NCI-H345 treated with DMSO at 0.1 percent for 48 hours (cell line): ENCODE results near the gene ELMO3.

ENCODE experiments used
- DNase-seq: peaks from one replicate; lab custom pipeline; 2025; ENCODE audit not compliant: unreplicated experiment; lab: John Stamatoyannopoulos, UW

Gene ELMO3

DNA sequence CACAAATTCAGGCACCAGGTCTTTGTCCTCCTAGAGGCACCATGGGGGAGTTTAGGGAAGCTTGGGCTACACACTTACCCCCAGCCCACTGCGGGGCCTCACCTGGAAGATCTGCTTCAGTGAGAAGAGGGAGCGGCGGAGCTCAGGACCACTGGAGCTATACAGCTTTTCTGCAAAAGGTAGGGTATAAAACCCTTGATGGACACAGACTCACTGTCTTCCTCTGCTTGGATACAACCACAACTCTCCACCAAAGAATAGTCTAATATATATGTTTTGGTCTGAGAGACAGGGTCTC is 39.3 kb downstream of the ELMO3 start:
- DNase-seq = no peak

- DNase-seq = no peak
These were observed 40.0 kb downstream of the ELMO3 start for GRCh38 chr16:67238806-67239470.

- DNase-seq = no peak
These were observed 41.6 kb downstream of the ELMO3 start for GRCh38 chr16:67240506-67240905.

DNA sequence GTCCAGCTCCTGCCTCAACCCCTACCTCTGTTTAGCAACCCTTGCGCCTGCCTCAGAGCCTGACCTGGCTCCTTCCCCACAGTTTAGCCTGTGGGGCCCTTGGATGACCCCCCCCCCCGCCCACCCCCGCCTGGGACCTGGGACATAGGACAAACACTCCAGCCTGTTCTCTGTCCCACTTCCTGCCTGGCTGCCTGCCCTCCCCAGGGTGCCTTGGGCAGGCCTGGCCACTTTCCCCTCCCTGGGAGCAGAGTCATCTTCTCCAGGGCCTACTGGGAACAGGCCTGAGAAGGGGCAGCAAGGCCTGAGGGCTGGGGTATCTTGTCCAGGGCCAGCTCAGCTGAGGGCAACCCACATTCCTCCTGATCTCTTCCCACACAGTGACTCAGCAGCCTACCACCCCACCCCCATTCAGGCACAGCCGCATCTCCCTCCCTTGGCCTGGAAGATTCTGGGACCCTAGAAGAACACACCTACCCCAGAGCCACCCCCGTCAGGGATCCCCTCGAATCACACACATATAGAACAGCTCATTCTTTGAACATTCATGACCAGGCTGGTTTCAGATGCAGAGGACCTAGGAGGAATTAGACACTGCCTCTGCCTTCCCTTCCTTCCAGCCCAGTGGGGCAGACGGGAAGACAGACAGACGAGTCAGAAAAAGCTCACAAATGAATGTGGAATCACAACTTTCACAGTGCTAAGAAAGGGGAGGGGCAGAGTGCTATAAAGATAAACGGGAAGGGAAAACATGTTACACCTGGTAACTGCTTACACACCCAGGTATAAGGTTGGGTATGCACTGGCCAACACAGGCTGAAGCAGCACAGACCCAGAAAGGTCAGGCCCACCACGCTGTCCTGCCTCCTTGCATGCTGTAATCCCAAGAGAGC is 42.3 kb downstream of the ELMO3 start:
- DNase-seq = no peak

DNA sequence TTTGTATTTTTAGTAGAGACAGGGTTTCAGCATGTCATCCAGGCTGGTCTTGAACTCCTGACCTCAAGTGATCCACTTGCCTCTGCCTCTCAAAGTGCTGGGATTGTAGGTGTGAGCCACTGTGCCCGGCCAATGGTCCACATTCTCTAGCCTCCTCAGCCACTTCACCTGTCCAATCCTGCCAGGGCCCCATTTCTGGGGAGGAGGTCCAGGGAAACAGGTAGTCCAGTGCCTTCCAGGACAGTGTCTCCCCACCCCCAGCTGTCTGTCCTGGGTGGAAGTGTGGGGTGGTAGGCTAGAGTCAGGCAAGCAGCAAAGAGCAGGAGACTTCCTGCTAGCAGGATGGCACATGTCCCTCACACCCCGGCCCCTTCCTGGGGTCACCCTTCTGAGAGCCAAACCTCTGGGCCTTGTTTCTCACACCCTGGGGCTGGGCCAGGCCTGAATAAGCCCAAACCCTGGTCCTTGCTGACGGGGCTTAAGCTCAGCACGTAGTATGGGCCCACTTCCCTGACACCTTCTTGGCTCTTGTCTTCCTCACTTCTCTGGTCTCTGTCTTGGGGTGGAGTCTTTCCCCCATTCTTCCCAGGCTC is 43.3 kb downstream of the ELMO3 start:
- DNase-seq = no peak

- DNase-seq = no peak
These were observed 44.5 kb downstream of the ELMO3 start for GRCh38 chr16:67243481-67243880.

GRCh38 chr16:67244387-67245185 is 45.7 kb downstream of the ELMO3 start:
- DNase-seq = no peak

DNA sequence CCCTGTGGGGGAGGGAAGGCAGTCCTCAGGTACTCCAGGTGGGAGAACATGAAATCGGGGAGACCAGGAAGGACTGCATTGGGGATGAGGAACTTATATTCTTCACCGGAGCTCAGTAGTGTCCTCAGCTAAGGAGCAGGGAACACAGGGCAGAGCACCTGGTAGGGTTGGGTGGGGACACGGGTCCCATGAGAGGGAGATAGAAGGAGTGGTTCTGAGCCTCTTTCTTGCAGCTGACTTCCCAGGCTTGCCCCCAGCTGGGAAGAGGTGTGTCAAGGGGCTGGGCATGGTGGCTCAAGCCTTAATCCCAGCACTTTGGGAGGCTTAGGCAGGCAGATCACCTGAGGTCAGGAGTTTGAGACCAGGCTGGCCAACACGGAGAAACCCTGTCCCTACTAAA is 46.3 kb downstream of the ELMO3 start:
- no peak for DNase-seq

GRCh38 chr16:67245674-67246080 is 46.7 kb downstream of the ELMO3 start:
- DNase-seq = no peak

- no peak for DNase-seq
These were observed 47.3 kb downstream of the ELMO3 start for GRCh38 chr16:67246081-67246755.

DNA sequence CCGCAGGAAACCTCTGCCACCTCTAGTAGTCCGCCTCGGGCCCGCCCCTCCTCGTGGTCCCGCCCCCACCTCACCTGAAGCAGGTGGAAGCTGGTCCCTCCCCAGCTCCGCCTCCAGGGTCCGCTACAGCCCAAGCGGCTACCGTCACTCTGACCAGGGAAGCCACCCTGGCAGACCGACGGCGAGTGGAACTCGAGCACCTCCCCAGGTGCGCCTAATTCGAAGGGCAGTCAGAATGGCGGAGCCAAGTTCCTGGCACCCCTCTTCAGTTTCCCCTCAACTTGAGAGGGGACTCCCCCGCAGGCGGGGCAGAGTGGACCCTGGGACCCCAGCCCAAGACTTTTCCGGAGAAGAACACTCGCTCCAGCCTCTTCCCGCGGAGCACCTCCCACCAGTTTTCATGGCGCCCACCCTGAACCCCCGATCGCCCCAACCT is 47.8 kb downstream of the ELMO3 start:
- peak; percentile 19 for DNase-seq

DNA sequence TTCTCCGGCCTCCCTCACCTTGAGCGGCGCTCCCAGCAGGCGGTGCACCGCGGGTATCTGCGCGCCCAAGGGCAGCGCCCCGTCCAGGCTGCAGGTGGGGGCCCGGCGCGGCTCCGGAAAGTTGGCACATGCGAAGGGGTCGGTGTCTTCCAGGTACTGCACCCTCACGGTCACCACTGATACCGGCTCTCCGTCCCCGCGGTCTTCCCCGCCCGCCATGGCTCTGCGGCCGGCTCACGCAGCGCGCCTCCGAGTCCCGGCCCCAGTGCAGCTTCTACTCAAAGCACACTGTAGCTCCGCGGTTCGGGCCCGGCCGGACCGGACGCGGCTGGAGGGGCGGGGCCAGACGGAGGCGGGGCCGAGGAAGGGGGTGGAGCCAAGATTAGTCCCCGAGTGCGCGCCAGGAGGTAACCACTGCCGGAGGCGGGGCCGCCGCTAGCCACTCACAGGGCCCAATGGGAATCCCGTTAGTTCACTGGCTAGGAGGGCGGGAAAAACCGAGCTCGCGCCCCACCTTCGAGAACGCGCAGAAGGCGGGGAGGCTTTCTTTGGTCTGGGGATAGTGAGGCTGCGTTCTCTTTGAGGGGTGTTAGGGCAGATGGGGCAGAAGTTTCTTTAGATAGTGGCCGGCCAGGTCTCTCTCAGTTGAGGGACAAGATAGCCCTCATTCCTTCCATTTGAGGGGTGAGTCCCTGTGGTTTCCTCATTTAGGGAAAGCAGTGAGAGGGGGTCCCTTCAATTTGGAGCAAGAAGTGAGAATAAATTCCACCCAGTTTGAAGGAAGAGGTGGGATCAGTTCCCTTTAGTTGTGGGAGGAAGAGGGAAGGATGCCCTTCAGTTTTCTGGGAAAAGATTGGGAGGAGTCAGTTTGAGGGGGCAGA is 48.5 kb downstream of the ELMO3 start, which contains the start of gene FHOD1:
FHOD1 (minus strand) TSS at position 290 of the 881 bp plus-strand sequence; CDS start at position 219, 71 bp downstream.
- DNase-seq = peak; percentile 65

DNA sequence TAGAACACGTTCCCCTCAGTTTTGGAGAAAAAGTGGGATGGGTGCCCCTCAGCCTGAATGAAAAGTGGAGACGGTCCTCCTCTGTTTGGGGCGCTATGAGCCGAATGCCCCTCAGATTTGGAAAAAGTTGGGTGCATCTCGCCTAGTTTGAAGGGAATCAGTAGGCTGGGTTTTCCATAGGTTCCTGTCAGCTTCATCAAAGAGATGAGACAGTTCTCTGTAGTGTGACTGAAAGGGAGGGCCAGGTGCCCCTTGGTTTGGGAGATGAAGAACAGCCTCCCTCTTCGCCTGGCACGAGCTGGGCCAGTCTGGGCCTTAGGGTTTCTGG is 49.1 kb downstream of the ELMO3 start:
- no peak for DNase-seq

DNA sequence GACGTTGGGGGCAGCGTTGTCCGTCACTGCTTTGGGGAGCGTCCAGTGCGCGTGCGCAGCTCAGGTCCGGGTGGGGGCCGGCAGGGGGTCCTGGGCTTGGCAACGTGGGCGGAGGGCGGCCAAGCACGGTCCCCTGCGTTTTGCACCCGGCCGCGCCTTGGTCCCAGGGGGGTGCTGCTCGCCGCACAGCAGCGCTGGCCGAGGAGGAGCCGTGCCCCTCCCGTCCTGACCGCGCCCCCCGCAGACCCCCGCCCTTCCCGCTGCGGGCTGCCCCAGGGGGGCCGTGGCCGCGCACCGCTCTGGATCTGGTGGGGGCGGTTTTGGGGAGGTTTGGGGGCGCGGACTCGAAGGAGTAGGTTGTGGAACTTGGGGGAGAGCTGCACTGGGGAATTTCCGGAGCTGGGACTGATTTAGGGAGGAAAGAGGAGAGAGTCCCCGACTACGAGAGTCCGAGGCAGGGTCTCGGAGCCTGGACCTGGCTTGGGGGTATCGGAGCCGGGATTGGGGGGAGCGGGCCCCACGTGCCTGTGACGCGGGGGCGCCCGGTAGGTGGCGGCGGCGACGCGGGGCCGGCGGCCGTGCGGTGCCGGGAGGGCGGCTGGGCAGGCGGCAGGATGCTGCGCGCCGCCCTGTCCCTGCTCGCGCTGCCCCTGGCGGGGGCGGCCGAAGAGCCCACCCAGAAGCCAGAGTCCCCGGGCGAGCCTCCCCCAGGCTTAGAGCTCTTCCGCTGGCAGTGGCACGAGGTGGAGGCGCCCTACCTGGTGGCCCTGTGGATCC is 49.7 kb downstream of the ELMO3 start, which contains the start of gene SLC9A5:
SLC9A5 (plus strand) TSS at position 579 of the 777 bp plus-strand sequence; CDS start at position 615, 36 bp downstream.
- no peak for DNase-seq

GRCh38 chr16:67249178-67250044 is 50.5 kb downstream of the ELMO3 start:
- DNase-seq = no peak

- no peak for DNase-seq
These were observed 51.1 kb downstream of the ELMO3 start for GRCh38 chr16:67250045-67250327.

DNA sequence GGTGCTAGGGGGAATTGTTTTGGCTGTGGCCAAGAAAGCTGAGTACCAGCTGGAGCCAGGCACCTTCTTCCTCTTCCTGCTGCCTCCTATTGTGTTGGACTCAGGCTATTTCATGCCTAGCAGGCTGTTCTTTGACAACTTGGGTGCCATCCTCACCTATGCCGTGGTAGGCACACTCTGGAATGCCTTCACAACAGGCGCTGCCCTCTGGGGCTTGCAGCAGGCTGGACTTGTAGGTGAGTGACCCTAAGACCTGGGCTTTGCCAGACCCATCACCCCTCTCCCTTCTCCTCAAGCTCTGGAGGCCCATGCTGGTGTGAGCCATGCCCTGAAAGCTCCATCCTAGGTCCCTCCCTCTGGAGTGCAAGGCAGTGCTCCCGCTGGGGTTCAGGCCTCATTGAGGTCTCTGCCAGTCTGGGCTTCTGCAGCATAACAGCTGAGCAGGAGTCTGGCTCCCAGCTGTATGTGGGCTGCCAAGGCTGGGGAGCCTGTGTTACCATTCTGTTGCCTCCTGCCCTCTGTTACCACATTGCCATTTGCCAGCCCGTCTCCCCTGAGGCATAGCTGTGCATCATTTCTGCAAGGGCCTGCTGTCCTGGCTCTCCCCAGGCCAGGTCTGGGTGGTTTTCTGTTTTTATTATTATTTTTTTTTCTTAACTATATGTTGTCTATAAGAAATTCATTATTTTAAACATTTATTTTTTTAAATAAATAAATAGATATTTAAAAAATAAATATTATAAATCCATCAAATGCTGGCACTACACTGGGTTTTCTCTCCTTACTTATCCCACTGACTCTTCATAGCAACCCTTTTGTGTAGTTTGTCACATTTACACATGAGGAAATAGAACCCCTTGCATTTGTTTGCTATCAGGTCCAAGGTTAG is 53.9 kb downstream of the ELMO3 start:
- no peak for DNase-seq
